ENCODE measurements around the gene CGREF1. TPM values are rescaled to one million over a fixed set of nuclear protein-coding genes. Genes with fewer than 3 reads are reported as not detected.

The CGREF1 gene
- total RNA-seq, 4 donors from 2014 or later: 3.7 to 8.5 TPM; not detected in 2

- no peaks in the 10 kb centered on the region for H3K9me3 ChIP-seq
- H3K27me3 ChIP-seq: no peaks in the 10 kb centered on the region
- DNase-seq: no peak
- TF ChIP-seq POLR2A (IDR thresholded peaks at IDR 0.05) (no peak), CTCF (IDR thresholded peaks at IDR 0.05) (no peak)
- intact Hi-C loops (cut with DNase I): no loop called here
- H3K36me3 ChIP-seq: no peaks in the 10 kb centered on the region
- H3K4me1 ChIP-seq: peaks cover 24 to 30% of the 10 kb centered on the region in 2 donors
- H3K27ac ChIP-seq: no peak overlapping the region
- no peak overlapping the region for H3K4me3 ChIP-seq (replicated peaks in 1 of 3)
- 87 to 89% methylated on average over 12 to 13 of the region's 27 CpGs for WGBS, 2 donors
These were observed 36.0 kb downstream of the CGREF1 start for GRCh38 chr2:27082773-27083409.

GRCh38 chr2:27081984-27082772, 36.8 kb downstream of the CGREF1 start:
- no peak overlapping the region for H3K4me3 ChIP-seq (replicated peaks in 1 of 3)
- peak overlapping the region in 2 of 3 donors; percentile 38 to 67 for H3K27ac ChIP-seq
- H3K4me1 ChIP-seq: peaks cover 20 to 28% of the 10 kb centered on the region in 2 donors
- H3K36me3 ChIP-seq: no peaks in the 10 kb centered on the region
- no peaks in the 10 kb centered on the region for H3K27me3 ChIP-seq
- DNase-seq: no peak
- 90 to 93% methylated on average over 23 to 24 of the region's 38 CpGs for whole genome bisulfite sequencing, 2 donors
- intact Hi-C loops (cut with DNase I): no loop called here
- TF ChIP-seq POLR2A (IDR thresholded peaks at IDR 0.05) (no peak), CTCF (IDR thresholded peaks at IDR 0.05) (no peak)
- H3K9me3 ChIP-seq: no peaks in the 10 kb centered on the region

- TF ChIP-seq POLR2A (IDR thresholded peaks at IDR 0.05) (no peak), CTCF (IDR thresholded peaks at IDR 0.05) (no peak)
- intact Hi-C loops (cut with DNase I): no loop called here
- DNase-seq: no peak
- Histone ChIP-seq H3K4me1 (peaks cover 13 to 23% of the 10 kb centered on the region in 2 donors), H3K27ac (peak overlapping the region in 1 of 3 donors; percentile 67), H3K4me3 (replicated peaks in 1 of 3) (no peak overlapping the region), H3K27me3 (no peaks in the 10 kb centered on the region), H3K9me3 (no peaks in the 10 kb centered on the region), H3K36me3 (no peaks in the 10 kb centered on the region)
- WGBS, 2 donors: 82 to 92% methylated on average over 13 to 14 of the region's 14 CpGs
These were observed 38.4 kb downstream of the CGREF1 start for GRCh38 chr2:27080603-27080936.

- Histone ChIP-seq H3K27ac (peak overlapping the region in 1 of 3 donors; percentile 25), H3K27me3 (no peaks in the 10 kb centered on the region), H3K4me3 (replicated peaks in 1 of 3) (no peak overlapping the region), H3K4me1 (peaks cover 10 to 19% of the 10 kb centered on the region in 2 donors), H3K9me3 (no peaks in the 10 kb centered on the region), H3K36me3 (no peaks in the 10 kb centered on the region)
- intact Hi-C loops (cut with DNase I): no loop called here
- TF ChIP-seq POLR2A (IDR thresholded peaks at IDR 0.05): no peak
- no peak for TF ChIP-seq CTCF (IDR thresholded peaks at IDR 0.05)
- DNase-seq: no peak
- 70 to 82% methylated on average over 4 to 6 of the region's 7 CpGs for WGBS, 2 donors
These were observed 38.8 kb downstream of the CGREF1 start for GRCh38 chr2:27080140-27080469.
